Stimulated activated CD4-positive, alpha-beta T cell treated with anti-CD3 and anti-CD28 coated beads, Interleukin-12 subunit alpha, Interleukin-12 subunit beta, amount 100 ng/mL, for 4 hours (primary cell): ENCODE results near the gene EHD4.

Source experiments
- DNase-seq: peaks from one replicate; pipeline ENCODE4 v3.0.0-alpha.2; 2020

EHD4 gene

DNA sequence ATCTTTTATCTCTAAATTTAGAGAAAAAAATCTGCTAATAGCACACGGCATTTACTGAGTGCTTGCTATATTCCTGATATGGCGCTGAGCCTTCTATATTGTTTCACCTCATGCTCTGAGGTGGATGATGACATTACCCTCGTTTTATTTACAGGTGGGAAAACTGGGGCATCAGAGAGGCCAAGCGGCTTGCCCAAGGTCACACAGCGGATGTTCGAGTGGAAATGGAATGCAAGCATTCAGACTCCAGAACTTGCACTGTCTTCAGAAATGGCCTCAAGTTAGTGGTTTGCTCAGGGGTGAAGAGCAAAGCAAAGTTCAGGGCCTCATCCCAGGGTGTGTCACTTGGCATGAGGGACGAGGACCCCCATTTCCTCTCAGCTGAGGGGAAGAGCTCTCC lies 17.3 kb downstream of the EHD4 start:
- no peak for DNase-seq

DNA sequence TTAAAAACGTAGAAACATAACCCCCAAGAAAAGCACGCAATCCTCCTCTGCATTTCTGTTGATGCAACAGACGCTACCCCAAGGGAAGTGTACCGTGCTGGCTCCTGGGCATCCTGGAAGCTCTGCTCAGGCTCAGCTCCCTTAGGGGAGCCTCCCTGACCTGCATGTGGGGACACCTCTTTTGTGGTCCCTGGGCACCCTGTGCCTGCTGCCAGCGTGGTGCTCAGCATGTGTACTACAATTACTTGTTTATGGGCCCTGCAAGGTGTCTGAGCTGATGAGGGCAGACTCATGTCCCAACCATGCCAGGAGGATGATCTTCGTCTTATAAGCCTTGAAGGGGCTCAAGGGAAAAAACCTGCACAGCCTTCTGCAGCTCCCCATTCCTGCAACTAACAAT lies 18.3 kb downstream of the EHD4 start:
- DNase-seq, result no peak

DNA sequence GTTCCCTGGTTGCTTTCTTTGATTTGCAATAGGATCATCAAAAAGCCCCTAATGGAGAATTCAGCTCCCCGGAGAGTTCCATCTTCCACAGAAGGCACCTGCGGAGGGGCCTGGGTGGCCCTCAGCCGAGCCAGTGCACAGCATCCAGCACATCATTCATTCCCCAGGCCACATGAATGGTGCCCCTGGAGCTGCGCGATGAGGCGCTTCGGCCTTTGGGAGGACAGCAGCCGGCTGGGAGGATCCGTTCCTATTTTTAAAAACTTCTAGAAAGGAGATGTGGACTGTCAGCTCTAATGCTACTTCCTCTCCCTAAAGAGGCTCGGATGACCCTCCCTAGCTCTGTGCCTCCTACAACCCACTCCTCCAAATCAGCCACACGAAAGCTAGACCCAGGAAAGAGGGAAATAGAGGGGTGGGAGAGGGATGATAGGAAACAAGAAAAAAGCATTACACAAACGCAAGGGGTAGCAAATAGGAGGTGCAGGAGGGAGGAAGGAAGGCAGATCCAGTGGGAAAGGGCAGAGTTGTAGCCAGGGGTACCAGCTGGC lies 20.3 kb downstream of the EHD4 start:
- no peak for DNase-seq

DNA sequence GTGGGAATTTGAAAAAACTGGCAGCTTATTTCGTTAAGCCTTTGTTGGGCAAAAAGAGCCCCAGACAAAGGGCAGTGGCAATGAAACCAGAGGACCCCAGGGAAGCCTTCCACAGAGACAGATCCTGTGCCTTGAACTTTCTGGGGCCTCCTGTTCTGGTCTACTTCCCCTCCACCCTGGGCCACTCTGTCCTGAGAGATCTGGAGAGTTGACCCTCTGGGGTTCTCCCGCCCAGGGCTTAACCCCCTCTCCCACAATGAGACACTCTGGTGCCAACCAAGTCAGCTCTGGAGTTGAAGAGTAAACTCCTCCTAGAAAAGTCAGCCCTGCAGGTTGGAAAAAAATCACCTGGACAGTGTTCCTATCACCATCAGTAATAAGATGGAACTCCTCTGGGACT lies 20.8 kb downstream of the EHD4 start:
- DNase-seq, result no peak

DNA sequence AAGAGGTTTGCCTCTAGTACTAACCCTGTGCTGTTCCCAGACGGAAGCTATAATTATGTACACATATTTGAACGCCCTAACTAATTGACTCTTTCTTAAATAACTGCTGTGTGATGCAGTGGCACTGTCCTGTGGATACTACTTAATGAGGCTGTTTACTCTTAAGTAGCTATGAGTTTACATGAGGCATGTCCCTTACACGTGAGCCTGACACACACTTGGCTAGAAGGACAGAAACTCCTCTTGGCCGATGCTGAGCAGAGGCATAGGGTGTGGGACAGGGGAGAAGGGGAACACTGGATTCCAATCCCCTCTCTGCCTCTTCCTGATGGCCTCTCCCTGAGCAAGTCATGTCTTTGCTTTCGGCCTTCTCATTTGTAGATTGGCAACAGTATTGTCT lies 21.9 kb downstream of the EHD4 start:
- no peak for DNase-seq

DNA sequence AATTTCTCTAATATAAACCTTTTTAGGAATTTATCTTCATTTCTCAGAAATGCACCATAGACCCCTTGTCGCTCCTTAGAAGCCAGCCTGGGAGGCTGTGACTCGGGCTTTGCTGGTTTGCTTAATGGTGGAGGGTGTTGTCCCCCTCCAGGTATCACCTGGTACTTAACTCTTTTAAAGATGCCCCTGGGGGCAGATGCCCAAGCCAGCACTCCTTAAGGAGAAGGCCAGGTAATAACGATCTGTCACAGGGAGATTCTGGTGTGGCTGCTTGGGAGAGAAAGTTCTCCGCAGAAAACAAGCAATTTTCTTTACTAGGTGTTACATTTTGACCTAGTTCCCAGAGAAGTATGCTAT lies 22.3 kb downstream of the EHD4 start:
- DNase-seq, result no peak

DNA sequence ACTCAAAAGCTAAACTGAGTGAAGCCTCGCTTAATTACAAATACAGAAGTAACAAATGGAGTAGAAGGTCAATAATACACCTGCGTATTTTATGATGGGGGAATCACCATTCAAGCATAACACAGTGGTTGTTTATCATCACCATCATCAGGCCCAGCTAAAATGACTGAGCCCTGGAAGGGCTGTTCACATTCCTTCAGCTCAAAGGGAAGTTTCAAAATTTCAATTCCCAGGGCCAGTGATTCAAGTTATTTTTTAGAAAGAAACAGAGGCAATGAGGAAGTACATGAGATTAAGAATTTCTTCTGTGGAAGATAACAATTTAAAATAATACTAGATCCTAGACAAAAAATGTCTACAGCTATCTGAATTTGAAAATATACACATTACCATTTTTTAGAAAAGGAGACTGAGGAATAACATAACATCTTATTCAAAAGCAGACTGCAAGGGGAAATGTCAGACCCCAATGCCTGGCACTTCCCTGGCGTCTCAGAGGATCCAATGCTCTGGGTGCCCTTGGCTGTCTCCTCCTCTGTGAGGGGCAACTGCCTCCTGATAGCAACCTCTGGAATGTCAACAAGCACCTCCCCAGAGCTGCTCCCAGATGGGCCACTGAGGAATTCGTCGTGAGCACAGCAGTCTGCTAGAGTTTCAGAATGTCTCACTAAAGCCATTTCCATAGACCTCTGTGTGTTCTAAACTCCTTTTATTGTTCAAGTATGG lies 22.8 kb downstream of the EHD4 start:
- DNase-seq, result no peak

DNA sequence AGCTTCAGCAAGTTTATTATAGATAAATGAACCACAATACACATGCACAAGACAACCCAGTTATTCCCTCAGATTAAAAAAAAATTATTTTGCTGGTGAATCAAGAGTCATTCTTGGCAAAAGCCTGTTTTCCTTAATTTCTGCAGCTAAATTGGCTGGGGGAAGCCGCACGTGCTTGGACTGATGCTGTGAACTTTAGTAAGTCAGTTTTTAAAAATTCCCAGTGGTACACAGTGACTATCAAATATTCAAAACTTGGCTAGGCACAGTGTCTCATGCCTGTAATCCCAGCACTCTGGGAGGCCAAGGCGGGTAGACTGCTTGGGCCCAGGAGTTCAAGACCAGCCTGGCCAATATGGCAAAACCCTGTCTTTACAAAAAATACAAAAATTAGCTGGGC lies 23.9 kb downstream of the EHD4 start:
- DNase-seq, result no peak

DNA sequence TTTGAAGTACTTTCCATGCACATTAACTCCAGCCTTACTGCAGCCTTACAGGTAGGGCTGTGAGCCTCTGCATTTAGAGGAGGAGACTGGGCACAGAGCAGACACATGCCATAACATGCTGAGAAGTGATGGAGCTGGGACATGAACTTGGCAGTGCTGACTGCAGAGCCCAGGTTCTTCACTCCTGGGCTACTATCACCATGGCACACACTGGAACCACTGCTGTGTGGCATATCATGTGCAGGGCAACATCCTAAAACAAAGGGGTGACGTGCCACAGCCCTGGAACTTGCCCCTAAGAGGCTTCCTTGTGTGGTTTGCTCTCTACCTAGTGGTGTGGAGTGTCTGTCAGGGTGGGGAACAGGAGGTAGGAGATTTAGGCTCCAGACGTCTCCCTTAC lies 25.4 kb downstream of the EHD4 start:
- DNase-seq, result no peak

DNA sequence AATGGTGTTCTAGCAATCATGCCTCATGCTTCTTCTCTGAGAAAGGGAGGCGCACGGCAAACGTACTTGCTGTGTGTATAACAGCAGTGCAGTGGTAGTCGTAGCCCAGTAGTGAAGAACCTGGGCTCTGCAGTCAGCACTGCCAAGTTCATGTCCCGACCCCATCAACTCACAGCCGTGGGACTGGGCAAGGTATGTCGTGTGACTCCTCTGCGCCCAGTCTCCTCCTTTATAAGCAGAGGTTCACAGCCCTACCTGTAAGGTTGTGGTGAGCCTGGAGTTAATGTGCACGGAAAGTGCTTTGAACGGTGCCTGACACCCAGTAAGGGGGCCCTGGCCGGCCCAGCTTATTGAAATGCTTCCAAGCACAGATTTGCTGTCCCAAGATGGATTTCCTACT lies 26.6 kb downstream of the EHD4 start:
- DNase-seq, result no peak

DNA sequence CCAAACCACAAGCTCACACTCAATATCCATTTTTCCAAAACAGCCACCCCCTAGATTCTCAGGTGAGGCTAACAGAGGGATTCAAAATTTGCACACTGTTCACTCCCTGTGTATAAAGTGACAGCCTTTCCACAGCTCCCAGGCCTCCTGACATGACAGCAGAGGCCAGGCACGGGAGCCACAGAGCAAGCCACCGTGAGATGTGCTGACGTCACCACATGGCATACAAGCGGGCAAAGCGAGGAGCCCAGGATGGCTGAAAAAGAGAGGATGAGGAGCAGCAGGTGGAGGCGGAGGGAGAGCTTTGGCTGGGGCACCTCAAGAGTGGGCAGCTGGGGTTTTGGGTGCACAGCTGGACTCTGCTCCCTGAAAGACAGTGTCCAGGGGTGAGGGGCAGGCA lies 27.1 kb downstream of the EHD4 start:
- DNase-seq, result no peak

DNA sequence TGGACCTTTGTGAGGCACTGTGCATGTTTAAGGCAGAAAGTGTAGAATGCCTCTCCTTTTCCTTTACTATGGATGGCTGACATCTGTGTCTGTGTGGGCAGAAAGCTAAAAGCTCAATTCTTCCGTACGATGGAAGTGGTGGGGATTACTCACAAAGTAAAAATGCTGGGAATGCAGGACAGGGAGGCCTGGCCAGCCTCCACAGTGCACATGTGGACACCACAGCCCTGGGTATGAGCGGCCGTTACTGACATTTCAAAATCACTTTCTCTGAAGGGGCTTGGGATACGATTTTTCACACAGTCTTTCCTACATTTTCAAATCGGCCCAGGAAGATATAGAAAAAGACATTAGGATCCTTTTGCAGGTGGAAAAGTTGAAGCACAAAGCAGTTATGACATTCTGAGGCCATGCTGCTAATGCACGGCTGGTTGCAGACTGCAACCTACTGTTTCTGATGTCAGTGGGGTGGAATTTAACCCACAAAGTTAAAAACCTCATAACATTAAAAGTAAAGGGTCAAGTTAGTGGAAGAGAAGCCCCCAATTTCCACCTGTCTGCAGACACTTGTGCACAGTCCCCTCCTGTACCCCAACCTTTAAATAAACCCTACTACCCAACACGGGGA lies 27.9 kb downstream of the EHD4 start:
- no peak for DNase-seq

DNA sequence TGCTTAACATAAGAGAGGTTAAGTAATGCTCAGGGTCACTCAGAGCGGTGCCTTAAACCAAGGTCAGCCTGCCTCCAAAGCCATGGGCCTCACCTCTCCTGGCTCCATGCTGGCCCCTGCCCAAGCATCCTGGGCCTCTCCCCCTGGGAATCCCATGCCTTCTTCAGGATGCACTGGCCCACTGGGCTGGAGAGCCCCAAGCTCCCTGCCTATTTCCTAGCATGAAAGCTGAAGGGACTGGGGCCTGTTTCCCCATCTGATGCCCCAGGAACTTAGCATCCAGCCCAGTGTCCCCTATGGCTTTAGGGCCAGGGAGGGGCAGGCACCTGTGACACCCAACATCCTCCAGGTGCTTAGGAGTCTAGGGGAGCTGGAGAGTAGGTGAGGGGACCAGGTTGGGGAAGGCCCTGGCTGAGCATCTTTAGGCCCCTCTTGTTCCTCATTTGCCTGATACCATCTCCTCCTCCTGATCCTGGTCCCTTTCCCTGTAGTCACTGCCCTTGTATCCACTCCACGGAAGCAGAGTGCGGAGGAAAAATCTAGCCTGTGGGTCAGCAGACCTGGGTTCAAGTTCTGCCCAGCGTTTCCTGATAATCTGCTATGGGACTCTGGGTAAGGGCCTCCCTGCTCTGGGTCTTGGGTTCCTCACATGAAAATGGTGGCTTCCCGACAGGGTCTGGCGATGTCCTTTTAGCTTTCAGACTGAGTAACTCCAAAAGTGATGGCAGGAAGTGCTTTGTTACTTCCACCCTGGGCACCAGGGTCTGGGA lies 28.6 kb downstream of the EHD4 start:
- DNase-seq, result no peak

DNA sequence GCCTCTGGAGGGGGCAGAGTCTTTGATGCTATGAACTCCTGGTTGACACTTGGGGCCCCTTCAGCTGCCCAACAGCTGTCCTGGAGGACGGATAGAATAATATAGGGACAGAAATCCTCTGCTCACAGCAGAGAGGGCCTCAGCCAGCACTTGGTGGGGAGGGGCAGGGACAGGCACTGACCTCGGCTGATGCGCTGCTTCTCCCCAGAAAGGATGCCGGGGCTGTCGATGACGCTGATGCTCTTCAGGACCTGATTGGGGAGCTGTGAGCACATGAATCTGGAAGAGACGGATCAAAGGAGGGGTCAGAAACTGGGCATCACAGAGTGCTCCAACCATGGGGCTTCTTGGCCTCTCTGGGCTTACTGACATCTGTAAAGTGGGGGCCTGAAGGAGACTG lies 29.5 kb downstream of the EHD4 start:
- no peak for DNase-seq

DNA sequence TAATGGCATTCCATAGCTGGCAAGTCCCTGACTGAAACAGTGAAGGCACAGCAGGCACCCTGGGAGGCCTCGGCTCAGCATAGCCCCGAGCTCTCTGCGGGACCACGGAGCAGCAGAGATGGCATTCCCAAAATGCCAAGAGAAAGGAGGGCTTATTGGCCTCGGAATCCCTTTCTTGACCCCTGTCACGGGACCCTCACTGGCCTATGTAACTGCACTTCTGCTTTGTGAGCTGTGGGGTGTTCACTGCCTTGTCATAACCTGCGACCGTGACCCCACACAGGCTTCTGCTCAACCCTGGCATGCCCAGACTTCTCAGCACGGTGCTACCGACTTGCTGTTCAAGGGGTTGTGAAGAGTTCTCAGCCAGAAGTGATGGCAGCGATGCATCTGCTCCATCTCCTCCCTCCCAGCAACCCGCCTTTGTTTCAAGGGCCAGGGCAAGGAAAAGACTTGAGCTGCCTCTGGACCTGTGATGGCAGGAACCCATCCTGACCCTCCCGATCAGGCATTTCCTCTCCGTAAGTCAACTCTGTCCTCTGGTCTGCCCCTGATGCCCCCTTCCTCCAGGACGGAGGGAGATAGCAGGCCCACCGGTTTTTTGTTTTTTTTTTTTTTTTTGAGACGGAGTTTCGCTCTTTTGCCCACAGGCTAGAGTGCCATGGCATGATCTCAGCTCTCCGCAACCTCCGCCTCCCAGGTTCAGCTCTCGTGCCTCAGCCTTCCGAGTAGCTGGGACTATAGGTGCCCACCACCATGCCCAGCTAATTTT lies 30.5 kb downstream of the EHD4 start:
- no peak for DNase-seq

DNA sequence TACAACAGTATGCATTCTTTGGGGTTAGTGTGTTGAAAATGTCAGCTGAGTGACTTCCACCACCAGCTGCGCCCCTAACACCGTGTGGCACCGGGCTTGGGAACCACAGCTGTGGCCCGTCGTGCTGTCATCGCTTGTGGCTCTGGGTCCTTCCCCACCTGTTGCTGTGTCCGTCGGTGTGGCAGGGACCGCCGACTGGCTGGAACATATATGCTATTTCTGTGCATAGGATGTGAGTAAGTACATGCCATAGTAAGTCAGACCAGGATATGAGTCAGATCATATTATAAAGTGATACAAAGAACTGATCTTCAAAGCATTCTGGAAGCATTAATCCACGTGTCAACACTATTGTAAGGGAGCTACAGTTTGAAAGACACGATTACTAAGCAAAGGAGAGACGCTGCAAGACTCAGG lies 31.9 kb downstream of the EHD4 start:
- peak; percentile 48 for DNase-seq

DNA sequence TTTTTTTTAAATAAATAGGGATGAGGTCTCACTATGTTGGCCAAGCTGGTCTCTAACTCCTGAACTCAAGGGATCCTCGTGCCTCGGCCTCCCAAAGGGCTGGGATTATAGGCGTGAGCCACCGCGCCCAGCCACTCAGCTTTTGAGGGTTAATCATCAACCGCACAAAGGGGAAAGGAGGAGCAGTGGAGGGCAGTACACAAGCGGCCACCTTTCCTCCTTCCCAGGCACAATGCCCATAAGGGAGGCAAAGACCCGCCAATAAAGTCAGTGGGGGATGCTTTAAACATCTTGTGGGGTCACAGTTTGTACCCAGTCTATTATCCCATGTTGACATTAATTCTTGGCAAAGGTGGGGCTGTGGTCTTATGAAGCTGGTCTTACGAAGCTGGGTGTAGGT lies 32.4 kb downstream of the EHD4 start:
- no peak for DNase-seq

DNA sequence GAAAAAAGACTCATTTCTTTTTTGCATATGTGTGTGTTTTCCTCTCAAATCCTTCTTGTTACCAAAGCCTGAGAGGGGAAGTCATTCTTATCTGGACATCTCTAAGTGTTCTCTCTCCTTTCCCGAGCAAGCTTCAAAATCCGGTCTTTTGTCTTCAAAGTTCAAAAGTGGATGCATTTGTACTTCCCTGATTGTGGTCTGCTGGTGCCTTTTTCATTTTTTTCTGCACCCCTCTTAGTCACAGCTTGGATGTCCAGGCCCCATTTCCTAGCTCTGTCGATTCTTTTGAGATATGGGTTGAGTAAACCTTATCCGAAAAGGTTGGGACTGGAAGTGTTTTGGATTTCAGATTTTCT lies 34.8 kb downstream of the EHD4 start:
- no peak for DNase-seq

DNA sequence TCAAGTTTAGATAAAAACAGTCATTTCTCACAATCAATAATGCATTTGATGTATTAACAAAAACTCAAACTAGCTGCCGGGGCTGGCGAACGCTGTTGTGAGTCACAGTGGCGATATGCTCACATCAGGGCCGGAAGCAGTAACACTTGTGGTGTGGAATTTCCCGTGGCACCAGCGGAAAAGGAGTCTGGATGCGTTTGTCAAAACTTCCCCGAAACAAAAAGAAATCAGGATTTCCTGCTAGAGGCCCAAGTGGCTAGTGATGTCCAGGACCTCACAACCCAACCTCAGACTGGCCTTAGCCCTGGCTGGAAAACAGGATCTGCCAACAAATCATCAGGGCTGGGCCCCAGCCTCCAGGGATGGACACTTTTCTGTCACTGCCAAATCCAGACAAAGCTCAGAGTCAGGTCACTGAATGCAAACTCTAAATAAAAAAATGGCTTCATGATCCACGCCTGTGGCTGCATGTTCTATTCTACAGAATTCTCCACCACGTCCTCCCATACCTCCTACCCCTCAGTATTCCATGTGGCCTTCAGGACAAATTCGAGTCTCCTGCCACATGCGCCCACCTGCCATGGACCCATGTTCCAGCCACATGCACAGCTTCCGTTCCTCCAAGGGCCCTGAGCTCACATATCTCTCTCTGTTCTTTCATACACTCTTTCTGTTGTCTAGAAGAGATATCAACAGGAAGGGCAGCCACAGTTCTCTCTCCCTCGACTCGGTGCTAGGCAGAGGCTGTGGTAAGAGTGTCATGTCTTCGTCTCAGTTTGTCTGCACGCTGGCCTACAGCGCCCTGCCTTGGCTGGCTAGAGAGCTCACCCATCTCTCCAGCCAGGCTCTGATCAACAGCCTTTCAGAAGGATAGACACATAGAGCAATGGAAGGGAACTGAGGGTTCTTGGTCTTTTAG lies 35.4 kb downstream of the EHD4 start:
- DNase-seq, result peak; percentile 72

DNA sequence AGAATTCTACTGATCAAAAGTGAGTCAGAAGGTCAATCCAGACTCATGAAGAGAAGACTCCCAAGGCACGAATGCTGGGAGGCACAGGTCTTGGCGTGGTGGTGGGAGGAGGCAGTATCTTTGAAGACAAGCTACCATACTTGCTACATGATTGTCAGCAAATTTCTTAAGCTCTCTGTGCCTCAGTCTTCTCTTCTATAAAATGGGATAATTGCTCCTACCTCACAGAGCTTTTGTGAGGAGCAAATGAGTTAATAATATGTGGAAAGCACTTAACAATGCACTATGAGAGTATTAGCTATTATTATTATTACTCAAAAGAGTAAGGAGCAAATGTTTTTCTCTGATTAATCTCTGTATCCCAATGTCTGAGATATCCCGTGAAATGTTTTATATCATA lies 36.2 kb downstream of the EHD4 start:
- DNase-seq, result no peak

DNA sequence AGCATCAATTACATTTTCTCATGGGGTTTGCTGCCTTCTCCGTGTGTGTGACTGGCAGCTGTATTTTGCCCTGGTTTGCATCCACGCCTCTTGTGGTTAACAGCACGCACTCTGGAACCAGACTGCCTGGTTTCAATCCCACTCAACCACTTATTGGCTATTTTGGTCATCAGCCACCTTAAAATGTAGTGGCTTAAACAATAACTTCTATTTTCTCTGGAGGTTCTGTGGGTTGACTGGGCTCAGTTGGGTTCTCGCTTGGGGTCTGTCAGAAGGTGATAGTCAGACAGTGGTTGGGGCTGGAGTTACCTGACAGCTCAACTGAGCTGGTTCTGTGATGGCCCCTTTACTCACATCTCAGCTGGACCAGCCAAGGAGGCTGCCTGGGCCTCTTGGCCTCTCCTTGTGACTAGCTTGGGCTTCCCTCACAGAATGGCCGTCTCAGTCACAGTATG lies 36.8 kb downstream of the EHD4 start:
- no peak for DNase-seq

DNA sequence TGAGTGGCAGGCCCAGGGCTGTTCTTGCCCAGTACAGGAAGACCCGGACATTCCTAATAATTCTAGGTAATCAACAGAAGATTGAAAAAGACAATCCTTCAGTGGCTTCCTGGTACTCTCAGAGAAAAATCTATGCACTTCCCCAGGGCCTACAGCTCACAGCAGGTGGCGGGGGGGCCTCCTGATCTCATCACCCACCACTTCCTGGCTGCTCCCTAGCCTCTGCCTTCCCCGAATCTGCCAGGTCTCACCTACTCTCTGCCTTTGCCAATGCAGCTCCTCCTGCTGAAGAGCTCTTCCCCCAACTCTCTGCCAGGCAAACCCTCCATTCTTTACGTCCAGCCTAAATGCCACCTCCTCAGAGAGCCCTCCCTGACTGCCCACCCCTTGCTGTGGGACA lies 37.5 kb downstream of the EHD4 start:
- peak; percentile 59 for DNase-seq
